ENCODE results near the gene ICA1. TPM values are rescaled to one million over a fixed set of nuclear protein-coding genes. Genes with fewer than 3 reads are reported as not detected.

ICA1 gene
- total RNA-seq, 3 donors from 2014 or later: 18.7 to 59.9 (median 41.9) TPM

DNA sequence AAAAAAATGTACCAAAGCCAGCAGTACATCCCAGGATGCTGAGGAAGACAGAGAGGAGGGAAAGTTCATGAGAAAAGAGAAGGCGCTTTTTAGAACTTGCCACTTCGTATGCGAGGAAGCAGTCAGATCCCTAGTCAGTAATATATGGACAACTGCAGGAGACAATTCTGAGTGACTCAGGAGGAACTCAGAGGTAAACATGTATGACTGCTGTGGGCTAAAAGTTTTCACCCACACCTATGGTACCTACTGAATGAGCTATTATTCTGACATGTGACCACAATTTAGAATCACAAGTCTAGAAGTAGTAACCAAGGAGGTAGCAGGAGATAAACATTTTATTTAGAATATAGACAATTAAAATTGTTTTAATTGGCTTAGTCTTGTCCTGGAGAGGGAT is 126.5 kb downstream of the ICA1 start:
- Histone ChIP-seq H3K9me3 (no peaks in the 10 kb centered on the region), H3K36me3 (ENCODE audit: low read depth) (no peaks in the 10 kb centered on the region), H3K4me3 (no peak overlapping the region), H3K4me1 (ENCODE audit: low read depth) (no peaks in the 10 kb centered on the region)
- intact Hi-C loops (cut with DNase I, micrococcal nuclease): no loop called here
- no peak for ATAC-seq
- TF ChIP-seq, protein P1, sequence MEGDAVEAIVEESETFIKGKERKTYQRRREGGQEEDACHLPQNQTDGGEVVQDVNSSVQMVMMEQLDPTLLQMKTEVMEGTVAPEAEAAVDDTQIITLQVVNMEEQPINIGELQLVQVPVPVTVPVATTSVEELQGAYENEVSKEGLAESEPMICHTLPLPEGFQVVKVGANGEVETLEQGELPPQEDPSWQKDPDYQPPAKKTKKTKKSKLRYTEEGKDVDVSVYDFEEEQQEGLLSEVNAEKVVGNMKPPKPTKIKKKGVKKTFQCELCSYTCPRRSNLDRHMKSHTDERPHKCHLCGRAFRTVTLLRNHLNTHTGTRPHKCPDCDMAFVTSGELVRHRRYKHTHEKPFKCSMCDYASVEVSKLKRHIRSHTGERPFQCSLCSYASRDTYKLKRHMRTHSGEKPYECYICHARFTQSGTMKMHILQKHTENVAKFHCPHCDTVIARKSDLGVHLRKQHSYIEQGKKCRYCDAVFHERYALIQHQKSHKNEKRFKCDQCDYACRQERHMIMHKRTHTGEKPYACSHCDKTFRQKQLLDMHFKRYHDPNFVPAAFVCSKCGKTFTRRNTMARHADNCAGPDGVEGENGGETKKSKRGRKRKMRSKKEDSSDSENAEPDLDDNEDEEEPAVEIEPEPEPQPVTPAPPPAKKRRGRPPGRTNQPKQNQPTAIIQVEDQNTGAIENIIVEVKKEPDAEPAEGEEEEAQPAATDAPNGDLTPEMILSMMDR (IDR thresholded peaks at IDR 0.05): no peak
- no peak for DNase-seq

DNA sequence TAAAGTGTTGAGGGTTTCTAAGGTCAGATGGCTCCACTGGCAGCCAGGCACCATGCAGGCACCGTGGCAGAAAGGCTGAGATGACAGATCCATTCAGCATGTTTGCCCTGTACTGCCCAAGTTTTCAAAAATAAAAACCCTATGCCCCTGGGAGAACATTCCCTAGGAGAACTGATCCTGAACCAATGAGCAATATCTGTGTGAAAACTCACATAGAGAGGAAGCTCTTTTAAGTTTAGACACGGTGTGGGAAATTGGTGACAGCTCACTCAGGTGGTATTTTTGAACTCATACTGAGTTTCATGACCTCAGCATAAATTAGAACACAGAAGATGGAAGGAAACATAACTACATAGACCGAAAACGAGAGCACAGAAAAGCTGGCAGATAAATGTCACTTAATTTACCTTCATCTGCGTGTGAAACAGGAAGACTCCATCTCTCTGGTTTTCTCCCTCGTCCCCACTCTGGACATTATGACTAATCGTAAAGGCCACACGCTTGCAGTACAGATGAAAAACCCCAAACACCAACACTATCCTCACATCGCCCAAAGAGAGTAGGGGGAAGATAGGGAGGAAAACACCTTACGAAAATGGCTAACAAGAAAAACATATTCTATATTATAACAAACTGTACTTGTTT is 127.8 kb downstream of the ICA1 start:
- ATAC-seq: peak; percentile 46

DNA sequence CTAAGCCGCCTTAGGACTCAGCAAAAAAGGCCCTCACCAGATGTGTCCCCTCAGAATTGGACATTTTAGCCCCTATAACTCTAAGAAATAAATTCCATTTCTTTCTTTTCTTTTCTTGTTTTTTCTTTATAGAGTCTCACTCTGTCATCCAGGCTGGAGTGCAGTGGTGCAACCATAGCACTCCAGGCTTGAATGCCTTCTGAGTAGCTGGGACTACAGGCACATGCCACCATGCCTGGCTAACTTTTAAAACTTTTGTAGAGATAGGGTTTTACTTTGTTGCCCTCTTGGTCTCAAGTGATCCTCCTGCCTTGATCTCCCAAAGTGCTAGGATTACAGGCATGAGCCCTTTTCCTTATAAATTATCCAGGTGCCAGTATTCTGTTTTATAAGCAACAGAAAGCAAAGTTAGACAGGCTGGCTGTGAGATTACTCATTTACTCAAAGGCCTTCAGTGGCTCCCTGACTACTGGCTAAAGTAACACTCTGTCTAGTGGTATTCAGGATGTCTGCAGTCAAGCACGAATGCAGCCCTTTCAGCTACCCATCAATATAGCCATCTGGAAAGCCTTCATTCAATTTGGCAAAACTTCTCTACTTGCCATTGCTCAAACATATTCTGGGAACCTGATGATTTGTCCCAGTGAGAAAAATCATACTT is 128.6 kb downstream of the ICA1 start:
- no peak for DNase-seq
- no peak for ATAC-seq
- H3K4me3 ChIP-seq: no peak overlapping the region
- H3K4me1 ChIP-seq (ENCODE audit: low read depth): no peaks in the 10 kb centered on the region
- no peaks in the 10 kb centered on the region for H3K36me3 ChIP-seq (ENCODE audit: low read depth)
- TF ChIP-seq, protein P1 (IDR thresholded peaks at IDR 0.05): no peak
- H3K9me3 ChIP-seq: no peaks in the 10 kb centered on the region
- intact Hi-C loops (cut with DNase I, micrococcal nuclease): no loop called here

More for the DNA sequence above, 127.8 kb downstream of the ICA1 start:
- TF ChIP-seq, protein P1 (IDR thresholded peaks at IDR 0.05): no peak
- DNase-seq: no peak
- Histone ChIP-seq H3K4me3 (no peak overlapping the region), H3K4me1 (ENCODE audit: low read depth) (no peaks in the 10 kb centered on the region), H3K36me3 (ENCODE audit: low read depth) (no peaks in the 10 kb centered on the region), H3K9me3 (no peaks in the 10 kb centered on the region)
- intact Hi-C loops (cut with DNase I, micrococcal nuclease): no loop called here

DNA sequence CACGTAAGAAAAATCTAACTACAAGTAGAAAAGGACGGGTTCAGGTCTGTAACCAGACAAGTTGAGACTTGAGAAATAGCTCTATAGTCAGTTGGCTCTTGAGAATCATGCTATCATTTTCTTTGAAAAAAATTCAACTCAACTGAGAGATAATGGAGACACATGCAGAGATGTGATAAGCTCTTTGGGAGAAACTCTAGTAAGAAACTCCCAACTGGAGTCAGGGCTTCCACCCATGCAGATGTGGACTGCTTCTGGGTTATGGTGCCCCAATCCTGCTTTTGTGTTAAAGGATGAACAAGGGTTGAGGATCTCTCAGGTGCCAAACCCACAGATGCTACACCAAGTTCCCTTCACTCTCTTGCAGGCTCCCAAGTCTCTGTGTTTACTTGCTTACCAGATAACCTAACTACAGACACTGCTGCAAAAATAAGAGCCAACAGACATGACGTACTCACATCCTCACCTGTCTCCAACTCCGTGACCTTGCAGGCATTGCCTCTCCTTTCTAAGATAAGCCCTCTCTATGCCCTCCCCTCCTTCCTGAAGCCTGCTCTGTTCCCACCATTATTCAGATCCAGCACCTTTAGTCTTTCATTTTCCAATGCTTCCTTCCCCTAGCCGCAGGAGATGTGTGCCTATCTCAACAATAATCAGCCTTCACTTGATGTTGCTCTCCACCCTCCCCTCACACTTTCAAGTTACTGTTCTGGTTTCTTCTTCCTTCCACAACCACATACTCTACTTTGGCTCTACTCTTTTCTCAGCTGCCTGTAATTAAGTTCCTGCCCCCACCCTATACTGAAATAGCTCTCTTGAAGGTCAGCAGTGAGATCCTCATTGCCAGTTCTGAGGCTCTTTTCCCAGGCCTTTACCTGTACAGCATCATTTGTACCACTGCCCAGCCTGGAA is 130.0 kb downstream of the ICA1 start:
- peak; percentile 78 for ATAC-seq
- no peak for DNase-seq
- no peak overlapping the region for H3K4me3 ChIP-seq
- TF ChIP-seq, protein P1 (IDR thresholded peaks at IDR 0.05): no peak
- intact Hi-C loops (cut with DNase I, micrococcal nuclease): no loop called here
- no peaks in the 10 kb centered on the region for H3K9me3 ChIP-seq
- H3K4me1 ChIP-seq (ENCODE audit: low read depth): no peaks in the 10 kb centered on the region
- no peaks in the 10 kb centered on the region for H3K36me3 ChIP-seq (ENCODE audit: low read depth)

DNA sequence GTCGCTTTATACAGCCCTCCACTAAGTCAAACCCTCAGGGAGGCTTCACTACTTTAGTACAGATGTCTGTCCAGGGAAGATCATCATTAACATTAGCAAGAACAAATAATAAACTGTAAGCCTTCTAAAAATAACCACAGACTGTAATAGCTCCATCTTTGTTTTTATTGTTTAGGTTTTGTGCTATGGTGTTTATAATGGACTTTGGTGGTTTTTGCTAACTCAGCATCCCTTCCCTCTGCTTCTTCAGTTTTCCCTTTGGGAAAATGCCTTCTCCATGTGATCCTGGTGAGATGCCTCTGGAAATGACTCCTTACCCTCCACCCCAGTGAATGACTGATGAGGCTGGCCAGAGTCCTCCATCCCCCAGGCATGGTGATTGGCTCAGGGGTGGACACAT is 131.3 kb downstream of the ICA1 start:
- no peak for ATAC-seq
- DNase-seq: no peak
- Histone ChIP-seq H3K9me3 (no peaks in the 10 kb centered on the region), H3K4me1 (ENCODE audit: low read depth) (no peaks in the 10 kb centered on the region), H3K4me3 (no peak overlapping the region), H3K36me3 (ENCODE audit: low read depth) (no peaks in the 10 kb centered on the region)
- intact Hi-C loops (cut with DNase I, micrococcal nuclease): no loop called here
- TF ChIP-seq, protein P1 (IDR thresholded peaks at IDR 0.05): no peak

All from mucosa of descending colon (tissue), 3 donors.